NCI-H1694 treated with DMSO at 0.1 percent for 48 hours (cell line): ENCODE results near the gene SLC44A4.
"Not testable (repeated sequence)": the region's sequence is repeated elsewhere in the genome, so short reads cannot be mapped to it uniquely, and the experiment has no call there.

Experiments
- DNase-seq: peaks from one replicate; lab custom pipeline; 2025; lab: John Stamatoyannopoulos, UW

SLC44A4 gene

DNA sequence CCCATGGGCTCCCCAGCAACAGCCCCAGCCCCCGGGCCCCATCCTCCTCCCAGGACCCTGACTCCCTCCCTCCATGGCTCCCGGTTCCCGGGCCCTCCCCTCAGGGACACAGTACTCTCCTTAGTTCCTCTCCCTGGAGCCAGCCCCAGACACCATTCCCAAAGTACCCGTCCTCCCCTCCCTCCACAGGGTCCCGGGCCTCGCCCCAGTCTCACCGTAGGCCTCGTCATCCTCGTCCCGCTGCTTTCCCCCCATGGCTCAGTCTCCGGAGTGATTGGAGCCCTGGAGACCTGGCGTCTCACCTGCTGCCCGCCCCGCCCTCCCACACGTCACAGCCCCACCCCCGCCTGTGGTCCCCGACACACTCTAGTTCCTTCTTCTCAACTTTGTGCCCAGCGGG, at the start of gene SLC44A4:
Gene SLC44A4, minus strand, starts transcription at position 272 of the 400 bp plus-strand sequence. Its CDS starts 17 bp downstream, at position 255.
- no peak for DNase-seq

GRCh38 chr6:31928672-31928939, 49.8 kb upstream of the SLC44A4 start:
- DNase-seq, result no peak

- DNase-seq, result no peak
Observed at GRCh38 chr6:31927863-31928671, 49.3 kb upstream of the SLC44A4 start.

GRCh38 chr6:31927242-31927862, 48.6 kb upstream of the SLC44A4 start, which contains the start of gene C2:
Gene C2, plus strand, starts transcription at chr6:31927717. Its CDS starts 36 bp downstream, at chr6:31927753.
- no peak for DNase-seq

GRCh38 chr6:31922942-31923341, 44.1 kb upstream of the SLC44A4 start:
- DNase-seq, result no peak

DNA sequence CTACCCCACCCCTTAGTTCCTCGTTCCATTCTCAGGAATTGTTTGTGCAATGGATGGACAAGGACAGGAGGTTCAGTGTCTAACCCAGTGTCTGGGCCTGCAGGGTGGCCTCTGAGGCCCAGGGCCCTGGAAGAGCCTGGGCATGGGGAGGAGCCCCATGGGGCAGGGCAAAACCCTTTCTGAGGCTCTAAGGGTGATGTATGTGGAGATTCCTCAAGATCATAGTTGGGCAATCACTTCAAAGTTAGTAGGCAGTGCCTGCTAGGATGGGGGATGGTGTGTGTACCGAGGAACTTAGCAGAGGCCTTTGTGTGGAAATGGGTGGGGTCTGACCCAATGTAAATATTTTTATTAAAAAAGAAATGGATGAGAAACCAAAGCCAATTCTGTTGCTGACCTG, 42.0 kb upstream of the SLC44A4 start:
- DNase-seq, result no peak

DNA sequence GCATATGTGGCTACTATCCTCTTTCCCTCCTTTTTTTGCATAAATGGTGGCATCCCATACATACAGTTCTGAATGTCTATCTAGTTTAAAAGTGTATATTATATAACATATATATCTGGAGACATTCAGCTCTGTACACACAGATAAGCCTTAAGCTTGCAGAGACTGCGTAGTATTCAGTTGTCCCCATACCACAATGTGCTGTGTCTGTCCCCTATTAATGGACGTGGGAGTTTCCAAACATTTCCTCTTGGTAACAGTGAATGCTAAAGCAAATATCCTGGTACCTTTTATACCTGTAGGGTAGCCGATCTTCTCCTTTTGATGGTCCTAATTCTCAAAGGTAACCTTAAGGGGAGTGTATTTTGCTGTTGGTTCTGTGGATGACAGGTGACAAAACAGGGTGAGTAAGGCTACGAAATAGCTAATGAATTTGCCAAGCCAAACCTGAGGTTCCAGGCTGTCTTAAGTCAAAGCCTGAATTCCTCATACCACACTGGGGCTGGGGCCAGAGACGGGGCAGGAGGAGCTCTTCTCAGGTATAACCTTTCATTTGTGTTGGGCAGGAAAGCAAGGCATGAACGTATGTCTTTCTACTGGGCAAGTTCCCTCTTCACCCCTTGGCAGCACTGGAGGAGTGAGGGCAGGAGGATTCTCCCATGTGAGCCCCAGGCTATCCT, 41.0 kb upstream of the SLC44A4 start:
- DNase-seq, result no peak

DNA sequence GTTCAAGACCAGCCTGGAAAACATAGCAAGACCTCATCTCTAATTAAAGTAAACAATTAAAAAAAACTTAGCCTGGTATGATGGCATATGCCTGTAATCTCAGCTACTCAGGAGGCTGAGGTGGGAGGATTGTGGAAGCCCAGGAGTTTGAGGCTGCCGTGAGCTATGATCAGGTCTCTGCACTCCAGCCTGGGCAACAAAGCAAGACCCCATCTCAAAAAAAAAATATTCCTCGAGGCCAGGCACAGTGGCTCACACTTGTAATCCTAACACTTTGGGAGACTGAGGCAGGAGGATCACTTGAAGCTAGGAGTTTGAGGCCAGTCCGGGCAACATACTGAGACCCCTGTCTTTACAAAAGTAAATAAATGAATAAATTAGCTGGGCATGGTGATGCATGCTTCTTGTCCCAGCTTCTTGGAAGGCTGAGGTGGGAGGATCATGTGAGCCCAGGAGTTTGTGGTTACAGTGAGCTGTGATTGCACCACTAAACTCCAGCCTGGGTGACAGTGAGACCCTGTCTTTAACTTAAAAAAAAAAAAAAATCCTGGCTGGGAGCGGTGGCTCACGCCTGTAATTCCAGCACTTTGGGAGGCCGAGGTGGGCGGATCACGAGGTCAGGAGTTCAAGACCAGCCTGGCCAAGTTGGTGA, 39.4 kb upstream of the SLC44A4 start:
- DNase-seq, result no peak

- DNase-seq, result no peak
Observed at GRCh38 chr6:31915756-31916155, 37.0 kb upstream of the SLC44A4 start.

DNA sequence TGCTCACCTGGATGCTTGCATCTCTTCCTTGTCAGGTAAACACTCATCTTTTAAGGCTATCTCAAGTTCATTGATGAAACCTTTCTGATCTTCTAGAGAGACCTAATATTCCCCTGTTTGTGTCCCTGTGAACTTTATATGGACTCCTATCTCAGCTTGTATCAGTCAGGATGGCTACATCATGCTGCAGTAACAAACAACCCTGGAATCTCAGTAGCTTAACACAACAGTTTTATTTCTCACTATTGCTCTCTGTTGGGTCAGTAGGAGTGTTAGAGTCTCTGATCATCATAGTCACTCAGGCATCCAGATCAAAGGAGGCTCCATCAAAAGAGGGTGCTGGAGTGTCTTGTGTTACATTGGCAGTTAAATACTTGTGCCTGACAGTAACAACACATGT, 36.6 kb upstream of the SLC44A4 start:
- DNase-seq, result no peak

DNA sequence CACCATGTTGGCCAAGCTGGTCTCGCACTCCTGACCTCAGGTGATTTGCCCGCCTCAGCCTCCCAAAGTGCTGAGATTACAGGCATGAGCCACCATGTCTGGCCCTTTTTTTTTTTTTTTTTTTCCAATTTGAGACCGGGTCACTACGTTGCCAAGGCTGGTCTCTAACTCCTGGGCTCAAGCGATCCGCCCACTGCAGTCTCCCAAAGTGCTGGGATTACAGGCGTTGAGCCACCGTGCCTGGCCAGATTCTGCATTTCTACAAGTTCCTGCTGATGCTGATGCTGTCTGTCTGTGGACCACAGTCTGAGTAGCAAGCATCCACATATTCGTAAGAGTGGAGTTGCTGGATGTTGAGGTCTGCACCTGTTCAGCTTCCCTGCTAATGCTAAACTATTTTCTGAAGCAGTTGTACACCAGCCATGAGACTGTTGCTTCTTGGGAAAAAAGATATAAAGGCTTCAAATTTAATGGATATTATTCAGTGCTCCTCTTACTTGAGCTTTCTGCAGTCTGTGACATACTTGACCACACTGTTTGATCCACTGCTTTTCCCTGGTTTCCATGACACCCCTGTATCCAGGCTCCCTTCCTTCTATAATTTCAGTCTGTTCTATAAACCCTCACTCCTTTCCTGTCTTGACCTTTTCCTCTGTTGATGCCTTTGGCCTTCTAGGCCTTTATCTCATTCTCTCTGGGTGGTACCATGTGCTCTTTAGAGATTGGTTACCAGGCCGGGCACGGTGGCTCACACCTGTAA, 33.2 kb upstream of the SLC44A4 start:
- no peak for DNase-seq

GRCh38 chr6:31909298-31909697, 30.5 kb upstream of the SLC44A4 start:
- not testable (repeated sequence) for DNase-seq

DNA sequence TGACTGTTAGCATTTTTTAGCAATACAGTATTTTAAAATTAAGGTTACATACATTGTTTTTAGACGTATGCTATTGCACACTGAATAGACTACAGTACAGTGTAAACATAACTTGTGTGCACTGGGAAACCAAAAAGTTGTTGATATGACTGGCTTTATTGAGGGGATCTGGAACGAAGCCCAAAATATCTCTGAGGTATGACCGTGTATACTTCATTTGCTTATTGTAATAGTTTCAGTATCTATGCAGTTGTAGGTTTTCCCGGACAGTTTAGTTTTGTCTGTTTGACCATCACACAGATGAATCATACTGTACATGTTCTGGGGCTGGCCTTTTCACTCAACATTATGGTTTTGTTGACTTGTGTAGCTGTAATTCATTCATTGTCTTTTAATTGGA, 30.0 kb upstream of the SLC44A4 start:
- no peak for DNase-seq

GRCh38 chr6:31908255-31908654, 29.5 kb upstream of the SLC44A4 start:
- not testable (repeated sequence) for DNase-seq

DNA sequence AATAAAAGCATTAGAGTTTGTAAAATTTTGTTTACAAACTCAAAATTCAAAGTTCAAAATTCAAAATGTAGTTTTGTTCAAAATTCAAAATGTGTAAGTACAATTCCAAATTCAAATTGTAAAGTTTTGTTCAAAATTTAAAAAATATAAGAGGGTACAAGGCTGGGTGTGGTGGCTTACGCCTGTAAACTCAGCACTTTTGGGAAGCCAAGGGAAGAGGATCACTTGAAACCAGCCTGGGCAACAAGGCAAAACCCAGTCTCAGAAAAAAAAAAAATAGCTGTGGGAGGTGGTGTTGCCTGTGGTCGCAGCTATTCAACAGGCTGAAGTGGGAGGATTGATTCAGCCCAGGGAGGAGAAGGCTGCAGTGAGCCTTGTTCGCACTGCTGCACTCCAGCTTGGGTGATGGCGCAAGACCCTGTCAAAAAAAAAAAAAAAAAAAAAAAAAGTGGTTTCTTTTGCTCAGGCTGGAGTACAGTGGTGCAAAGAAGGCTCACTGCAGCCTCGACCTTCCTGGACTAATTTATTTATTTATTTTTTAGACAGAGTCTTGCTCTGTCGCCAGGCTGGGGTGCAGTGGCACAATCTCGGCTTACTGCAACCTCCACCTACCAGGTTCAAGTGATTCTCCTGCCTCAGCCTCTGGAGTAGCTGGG, 28.5 kb upstream of the SLC44A4 start:
- no peak for DNase-seq

- DNase-seq, result not testable (repeated sequence)
Observed at GRCh38 chr6:31906727-31907126, 27.9 kb upstream of the SLC44A4 start.

DNA sequence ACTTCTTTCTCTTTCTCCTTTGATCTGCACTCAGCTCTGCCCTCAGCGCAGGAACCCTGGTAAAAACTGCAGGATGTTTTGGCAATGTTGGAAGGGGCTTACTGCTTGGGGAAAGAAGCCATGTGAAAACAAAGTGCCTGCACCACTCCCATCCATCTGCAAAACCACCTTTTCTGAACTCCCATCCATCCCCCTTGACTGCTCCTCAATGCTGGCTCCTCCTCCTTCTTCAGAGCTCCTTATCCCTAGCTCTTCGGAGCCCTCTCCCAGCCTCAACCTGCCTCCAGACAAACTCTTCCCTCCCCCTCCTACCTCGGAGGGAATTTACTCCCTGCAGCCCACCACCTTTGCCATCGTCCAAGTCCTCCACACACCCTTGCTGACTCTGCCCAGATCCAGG, 27.3 kb upstream of the SLC44A4 start:
- DNase-seq, result no peak

GRCh38 chr6:31905041-31905440, 26.2 kb upstream of the SLC44A4 start:
- DNase-seq, result no peak

DNA sequence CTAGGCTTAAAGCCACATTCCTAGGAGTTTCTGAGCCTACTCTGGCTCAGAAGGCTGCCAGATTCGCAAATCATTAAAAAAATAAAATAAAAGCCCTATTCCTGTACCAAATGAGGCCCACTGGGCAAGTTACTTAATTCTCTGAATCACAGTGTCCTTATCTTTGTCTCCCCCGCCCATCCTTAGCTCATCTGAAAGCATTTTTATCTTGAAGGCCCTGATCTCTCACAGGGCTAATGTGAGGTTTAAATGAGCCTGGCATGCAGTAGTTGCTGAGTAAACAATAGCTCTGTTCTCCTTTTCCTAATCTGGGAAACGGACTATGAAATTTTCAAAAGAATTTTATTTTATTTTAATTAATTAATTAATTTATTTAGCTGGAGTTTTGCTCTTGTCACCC, 25.2 kb upstream of the SLC44A4 start:
- DNase-seq, result no peak

GRCh38 chr6:31901953-31902643, 23.3 kb upstream of the SLC44A4 start, which contains the start of gene ZBTB12:
Gene ZBTB12, minus strand, starts transcription at chr6:31902086. Its CDS starts 781 bp downstream, at chr6:31901305.
- DNase-seq, result peak; percentile 48
